ENCODE data around the gene TMEM61.
"Not testable (repeated sequence)": the region's sequence is repeated elsewhere in the genome, so short reads cannot be mapped to it uniquely, and the experiment has no call there.

TMEM61 gene

DNA sequence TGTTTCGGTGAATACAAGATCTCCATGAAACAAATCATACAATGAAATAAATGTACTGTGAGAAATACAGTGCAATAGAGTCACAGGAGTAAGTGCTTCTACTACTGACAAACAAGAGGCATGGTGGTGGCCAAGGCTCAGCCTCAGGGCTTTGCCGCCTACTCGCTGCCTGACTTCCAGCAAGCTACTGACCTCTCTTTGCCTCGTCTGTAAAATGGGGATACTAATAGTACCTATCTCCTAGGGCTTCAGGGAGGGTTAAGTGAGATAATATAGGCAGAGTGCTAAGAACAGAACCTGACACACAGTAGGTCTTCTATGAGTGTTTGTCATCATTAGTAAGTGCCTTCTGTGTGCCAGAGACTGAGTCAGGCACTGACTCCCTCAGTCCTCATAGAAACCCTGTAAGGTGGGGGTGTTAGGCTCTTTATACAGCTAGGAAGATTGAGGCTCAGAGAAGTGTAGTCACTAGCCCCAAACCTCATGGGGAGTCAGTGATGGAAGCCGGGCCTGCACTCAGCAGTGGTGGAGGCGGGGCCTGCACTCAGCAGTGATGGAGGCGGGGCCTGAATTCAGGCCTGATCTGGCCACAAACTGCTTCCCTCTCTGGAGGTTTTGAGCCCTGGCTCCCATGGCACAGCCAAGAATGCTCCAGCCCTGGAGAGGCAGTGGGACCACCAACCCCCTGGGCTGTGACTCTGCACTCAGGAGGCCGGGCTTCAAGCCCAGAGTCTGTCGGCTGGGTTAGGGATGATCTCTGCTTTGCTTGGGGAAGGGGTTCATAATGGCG is 25.1 kb downstream of the TMEM61 start:
- no peak for DNase-seq

DNA sequence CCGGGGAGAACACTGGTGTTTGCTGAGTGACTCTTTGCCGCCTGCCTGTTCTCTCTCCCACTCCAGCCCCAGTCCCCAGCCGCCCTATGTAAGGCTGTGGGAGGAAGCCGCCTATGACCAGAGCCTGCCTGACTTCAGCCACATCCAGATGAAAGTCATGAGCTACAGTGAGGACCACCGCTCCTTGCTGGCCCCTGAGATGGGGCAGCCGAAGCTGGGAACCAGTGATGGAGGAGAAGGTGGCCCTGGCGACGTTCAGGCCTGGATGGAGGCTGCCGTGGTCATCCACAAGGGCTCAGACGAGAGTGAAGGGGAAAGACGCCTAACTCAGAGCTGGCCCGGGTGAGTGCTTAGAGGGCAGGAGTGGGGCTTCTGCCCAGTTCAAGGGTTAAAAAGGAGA is 26.5 kb downstream of the TMEM61 start:
- no peak for DNase-seq

DNA sequence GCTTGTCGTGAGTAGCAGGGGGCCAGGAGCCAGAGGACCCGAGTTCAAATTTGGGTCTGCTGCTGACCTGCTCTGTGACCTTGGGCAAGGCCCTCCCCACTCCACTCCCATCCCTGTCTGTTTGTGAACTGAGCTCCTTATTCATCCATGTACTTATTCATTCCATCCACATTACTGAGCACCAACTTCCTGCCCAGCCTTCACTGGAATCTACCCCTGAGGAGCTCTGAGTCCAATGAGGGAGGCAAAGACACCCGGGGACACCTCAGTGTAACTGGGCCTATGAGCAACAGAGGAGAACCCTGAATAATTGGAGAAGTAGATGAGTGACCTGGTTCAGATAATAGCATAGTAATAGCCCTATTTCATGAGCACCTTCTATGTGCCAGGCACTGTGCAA is 27.2 kb downstream of the TMEM61 start:
- DNase-seq = no peak

DNA sequence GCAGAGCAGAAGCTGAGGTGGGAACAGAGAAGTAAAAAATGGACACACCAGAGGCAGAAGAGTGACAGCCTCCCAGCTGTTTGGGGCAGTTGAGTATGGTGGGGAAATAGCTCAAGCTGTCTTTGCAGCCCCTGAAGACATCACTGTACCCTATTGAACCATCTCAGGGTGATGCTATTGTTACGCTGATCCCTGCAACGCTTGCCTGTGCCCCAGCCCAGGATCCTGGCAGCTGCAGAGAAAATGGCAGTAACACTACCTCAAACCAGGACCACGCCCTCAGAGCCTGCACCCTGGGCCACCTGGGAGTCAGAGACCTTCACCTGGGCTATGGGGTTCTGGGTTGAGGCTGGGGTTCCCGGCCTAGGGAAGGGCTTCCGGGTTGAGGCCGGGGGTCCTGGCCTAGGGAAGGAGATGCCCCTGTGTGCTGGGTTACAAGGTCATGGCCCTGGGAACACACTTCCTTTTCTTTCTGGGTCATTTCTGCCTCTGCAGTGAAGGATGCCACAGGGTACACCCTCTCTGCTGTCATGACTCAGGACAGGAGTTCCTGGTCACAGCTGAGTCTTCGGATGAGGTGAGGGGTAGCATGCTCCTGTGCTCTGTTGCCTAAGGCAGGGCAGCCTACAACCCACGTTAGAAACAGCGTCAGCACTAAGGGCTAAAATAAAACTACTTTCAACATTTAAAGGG is 29.9 kb downstream of the TMEM61 start:
- no peak for DNase-seq

DNA sequence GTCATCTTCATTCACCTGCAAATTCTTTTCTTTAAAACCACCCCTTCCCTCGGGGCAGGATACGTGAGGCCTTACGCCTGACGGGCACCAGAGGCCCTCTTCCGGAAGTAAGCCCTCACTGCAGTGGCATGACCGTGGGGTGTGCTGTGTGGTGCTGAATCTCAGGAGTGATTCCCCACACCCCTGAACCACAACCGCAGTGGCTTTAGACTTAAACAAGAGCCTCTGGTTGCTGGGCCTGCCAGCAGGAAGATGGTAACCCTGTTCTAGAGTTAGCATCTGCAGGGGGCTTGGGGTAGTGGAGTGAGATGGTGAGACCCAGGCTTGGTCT is 30.4 kb downstream of the TMEM61 start:
- DNase-seq = no peak

DNA sequence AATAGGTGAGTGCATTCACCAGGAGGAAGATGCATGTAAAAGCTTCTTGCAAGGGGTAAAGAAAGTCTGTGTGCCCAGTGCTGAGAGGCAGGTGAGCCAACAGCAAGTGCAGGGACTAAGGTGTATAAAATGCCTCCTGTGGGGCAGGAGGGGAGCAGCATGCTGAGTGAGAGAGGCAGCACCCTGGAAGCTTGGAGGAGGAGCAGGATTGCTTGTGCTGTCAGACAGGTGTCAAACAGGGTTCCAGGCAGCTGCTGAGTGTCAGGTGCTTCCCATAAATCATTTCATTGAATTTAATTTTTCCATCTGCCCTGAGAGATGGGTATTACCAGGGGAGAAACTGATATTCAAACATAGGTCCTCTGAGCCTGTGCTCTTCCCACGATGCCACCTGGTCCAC is 32.2 kb downstream of the TMEM61 start:
- no peak for DNase-seq

DNA sequence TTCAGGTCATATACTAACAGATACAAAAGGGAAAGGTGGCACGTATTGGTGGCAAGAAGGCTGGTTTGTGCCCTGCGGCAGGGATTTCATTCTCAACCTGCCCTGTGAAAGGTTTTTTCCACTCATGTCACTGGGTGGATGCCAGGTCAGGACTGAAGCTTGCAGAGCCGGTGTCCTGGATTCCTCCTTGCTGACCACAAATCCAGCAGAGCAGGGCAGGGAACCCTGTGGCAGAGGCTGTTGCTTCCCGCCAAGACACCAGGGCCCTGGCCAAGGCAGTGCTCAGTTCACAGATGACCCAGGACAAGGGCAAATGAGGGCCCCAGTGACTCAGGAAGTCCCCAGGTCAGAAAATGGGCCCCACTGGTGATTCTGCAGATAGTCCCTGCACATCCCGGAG is 34.7 kb downstream of the TMEM61 start:
- DNase-seq = no peak

DNA sequence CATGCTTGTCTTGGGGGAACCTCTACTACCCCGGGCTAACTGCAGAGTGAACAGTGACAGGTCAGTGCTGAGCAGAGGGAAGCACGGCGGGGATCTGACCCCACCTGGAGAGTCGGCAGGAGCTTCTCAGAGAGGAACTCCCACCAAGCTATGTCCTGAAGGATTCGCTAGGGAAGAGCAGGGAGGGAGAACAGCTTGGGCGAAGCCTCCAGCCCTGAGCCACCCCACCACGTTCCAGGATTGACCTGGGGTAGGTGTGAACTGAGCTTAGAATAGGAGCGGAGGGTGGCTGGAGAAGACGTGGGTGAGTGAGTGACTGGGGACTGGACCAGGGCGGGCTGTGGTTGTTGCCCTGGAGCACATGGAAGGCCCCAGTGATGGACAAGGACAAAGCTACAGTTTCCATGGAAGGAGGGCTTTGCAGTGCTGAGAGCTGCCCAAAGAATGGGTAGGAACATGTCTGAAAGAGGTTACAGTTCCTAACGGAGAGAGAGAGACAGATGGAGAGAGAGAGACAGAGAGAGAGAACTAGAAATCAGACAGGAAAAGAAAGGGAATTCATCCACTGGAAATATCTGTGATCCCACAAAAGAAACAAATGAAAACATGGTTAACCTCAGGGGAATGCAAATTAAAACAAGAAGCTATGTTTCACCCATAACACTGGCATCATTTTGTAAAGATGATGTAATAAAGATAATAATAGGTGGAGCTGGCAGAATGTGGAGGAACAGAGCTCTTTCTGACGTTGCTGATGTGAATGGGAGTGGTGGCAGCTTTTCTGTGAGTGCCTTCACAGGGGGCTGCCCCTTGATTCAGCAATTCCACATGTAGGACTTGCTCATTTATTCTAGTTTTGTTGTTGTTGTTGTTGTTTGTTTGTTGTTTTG is 35.5 kb downstream of the TMEM61 start:
- no peak for DNase-seq

DNA sequence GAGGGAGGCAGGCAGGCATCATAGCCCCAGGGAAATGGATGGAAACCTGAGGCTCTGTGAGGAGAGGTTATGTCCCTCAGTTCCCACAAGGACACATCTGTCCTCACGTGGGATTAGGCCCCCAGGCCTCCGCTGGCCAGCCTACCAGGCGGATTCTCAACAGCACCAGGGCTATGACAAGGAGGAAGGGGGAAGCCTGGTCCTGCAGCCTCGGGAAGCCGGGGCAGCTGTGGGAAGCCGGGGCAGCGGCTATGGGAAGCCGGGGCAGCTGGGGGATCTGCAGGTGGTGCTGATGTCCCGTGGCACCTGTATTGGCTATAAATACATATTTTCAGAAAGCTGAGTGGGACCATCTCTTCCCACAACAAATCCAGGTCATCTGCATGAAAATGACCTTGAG is 38.0 kb downstream of the TMEM61 start:
- no peak for DNase-seq

DNA sequence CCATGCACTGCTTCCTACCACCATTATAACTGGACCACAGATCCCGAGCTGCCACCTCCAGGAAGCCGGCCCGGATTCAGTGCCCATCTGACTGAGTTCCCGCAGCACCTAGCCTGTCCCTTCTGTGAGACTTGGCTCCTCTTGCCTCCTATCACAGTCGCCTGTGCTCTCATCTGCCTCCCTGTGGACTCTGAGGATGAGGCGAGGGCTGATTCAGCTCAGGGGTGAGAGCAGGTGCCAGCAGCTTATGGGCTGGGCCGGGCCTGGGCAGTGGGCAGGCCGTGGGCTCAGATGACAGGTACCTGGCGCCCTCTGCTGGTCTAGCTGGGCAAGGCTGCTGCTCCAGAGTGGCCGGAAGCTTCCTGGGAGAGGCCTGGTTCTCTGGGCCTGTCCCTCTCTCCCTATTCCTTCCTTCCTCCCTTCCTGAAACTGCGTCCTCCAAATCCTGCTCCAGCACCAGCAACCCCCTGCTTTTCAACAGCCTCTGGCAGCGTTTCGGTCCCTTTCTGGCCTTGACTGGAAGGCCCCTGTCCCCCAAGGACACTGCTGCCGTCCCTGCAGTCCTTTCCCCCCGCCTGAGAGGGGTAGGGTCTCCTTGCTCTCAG is 41.6 kb downstream of the TMEM61 start:
- peak; percentile 63 for DNase-seq

DNA sequence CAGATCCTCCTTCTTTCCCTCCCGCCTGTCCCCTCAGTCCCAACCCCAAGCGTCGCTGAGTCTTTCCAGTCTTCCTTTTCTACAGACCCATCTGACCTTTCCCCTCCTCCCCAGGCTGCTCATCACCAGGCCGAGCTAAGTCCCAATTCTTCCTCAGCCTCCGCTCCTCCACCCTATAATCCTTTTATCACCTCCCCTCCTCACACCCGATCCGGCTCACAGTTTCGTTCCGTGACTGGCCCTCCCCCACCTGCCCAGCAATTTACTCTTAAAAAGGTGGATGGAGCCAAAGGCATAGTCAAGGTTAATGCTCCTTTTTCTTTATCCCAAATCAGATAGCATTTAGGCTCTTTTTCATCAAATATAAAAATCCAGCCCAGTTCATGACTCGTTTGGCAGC is 43.7 kb downstream of the TMEM61 start:
- not testable (repeated sequence) for DNase-seq

DNA sequence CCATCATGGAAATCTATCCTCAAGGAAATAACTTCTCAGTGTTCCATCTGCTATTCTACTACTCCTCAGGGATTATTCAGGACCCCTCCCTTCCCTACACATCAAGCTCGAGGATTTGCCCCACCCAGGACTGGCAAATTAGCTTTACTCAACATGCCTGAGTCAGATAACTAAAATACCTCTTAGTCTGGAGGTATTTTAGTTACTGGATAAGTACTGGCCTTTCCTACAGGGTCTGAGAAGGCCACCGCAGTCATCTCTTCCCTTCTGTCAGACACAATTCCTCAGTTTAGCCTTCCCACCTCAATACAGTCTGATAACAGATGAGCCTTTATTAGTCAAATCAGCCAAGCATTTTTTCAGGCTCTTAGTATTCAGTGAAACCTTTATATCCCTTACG is 46.3 kb downstream of the TMEM61 start:
- DNase-seq = not testable (repeated sequence)

DNA sequence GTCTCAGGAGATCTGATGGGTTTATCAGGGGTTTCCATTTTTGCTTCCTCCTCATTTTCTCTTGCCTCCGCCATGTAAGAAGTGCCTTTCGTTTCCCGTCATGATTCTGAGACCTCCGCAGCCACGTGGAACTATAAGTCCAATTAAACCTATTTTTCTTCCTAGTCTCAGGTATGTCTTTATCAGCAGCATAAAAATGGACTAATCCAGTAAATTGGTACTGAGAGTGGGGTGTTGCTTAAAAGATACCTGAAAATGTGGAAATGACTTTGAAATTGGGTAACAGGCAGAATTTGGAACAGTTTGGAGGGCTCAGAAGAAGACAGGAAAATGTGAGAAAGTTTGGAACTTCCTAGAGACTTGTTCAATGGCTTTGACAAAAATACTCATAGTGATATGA is 50.7 kb downstream of the TMEM61 start:
- DNase-seq = not testable (repeated sequence)

DNA sequence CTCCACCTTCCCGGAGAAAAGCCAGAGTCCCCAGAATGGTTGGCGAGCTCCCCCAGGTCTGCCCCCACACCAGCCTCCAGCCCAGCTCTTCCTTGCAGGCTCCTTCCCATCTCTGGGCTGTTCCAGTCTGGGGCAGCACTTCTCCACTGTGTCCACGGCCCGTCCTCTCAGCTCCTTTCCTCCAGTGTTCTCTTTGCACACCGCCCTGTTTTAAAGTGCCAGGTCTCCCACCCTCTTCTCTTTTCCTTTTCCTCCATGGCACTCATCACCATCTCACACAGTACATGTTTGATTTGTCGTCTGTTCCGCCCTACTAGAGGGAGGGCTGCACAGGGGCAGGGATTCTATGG is 52.8 kb downstream of the TMEM61 start:
- no peak for DNase-seq

DNA sequence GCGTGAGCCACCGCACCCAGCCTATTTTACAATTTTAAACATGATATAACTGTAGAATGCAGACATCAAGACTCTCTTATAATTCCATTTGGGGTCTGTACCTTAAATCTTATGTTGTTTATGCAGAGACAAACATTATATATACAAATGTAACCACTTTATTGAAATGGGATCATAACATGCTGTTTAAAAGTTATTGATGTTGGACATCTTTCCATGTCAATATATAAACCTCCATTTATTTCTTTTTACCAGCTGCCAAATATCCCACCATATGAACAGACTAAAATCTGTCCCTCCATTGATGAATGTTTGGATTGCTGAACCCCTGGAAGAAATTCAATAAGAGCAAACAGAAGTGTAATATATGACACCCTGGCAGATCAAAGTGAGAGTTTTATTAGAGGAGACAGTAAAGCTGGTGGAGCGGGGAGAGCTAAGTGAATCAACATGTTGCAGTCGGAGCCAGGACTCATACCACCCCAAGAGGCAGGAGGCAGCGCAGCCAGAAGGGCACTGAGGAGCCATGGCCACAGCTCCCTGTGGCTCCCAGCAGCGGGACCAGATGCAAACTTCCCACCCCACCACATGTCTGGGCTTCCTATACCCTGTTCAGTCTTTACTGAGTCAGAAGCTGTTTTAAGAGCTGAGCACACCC is 54.2 kb downstream of the TMEM61 start:
- no peak for DNase-seq

DNA sequence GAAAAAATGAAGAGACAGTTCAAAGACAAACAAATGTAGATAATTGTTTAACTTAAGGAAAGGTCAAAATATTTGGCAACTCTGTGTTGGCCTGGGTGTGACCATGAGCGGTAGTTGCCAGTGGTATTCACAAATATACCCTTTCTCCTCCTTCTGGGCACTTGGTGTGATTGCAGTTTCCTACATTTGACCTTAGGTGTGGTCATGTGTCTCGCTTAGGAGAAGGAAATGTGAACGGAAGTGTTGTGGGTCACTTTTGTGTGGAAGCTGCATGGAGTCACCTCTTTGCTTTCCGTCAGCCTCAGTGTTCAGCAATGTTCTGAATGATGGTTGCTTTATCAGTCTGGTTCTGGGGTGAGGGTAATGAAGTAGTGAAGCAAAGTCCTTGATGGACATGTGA is 55.5 kb downstream of the TMEM61 start:
- DNase-seq = no peak

DNA sequence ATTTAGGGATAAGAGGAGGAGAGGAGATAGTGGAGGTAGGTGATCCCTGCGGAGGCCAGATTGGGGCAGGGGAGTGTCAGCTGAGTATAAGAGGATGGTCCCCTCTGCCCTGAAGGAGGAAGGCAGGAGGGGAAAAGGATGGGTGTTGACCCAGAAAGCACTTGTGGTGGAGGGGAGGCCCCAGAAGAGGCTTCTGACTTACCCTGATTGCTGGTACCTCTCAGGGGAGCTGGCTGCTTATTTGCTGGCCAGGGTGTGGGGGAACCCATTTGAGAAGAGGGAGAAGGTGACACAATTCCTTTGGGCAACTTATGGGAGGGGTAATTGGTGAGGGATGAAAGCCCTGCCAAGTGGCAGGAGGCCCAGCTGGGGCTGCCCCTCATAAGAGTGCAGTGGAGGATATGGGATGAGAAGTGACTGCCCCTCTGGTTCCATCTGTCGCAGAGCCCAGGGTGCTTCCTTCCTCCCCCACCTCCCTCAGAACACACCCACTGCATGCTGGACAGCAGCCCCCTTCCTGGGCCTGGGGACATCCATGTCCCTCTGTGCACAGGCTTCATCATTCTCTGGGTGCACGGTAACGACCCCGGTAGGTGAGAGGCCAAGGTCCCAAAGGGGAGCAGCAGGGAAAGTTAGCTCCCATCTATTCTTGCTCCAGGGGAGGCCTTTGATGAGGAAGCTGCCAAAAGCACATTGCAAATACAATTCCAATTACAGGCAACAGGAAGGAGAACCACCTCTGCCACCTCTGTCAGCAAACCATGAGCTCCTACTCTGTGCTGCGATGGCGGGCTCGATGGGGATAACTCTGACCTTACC is 57.5 kb downstream of the TMEM61 start:
- no peak for DNase-seq

DNA sequence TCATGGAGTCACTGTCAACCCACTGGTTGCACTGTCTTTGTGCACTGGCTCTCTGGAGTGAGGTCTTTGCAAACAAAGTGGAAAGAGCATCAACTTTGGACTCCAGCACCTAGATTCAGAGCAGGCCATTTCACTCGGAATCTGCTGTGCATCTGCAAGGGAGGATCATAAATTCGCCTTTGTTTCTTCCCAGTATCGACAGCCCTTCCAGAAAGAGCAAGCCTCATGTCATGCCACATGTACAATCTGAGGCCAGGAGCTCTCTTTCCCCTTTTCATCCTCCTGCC is 58.1 kb downstream of the TMEM61 start:
- DNase-seq = no peak

DNA sequence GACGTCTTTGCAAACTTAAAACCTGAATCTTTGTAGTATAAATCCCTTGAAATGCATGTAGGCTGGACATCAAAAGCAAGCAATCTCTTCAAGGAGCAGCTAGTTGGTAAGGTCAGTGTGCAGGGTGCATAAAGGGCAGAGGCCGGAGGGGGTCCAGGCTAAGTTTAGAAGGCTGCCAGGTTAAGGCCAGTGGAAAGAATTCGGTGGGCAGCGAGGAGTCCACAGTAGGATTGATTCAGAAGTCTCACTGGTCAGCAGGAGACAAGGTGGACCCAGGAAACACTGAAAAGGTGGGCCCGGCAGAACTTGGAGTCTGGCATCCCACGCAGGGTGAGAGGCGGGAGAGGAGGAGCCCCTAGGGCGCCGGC is 58.5 kb downstream of the TMEM61 start:
- no peak for DNase-seq

DNA sequence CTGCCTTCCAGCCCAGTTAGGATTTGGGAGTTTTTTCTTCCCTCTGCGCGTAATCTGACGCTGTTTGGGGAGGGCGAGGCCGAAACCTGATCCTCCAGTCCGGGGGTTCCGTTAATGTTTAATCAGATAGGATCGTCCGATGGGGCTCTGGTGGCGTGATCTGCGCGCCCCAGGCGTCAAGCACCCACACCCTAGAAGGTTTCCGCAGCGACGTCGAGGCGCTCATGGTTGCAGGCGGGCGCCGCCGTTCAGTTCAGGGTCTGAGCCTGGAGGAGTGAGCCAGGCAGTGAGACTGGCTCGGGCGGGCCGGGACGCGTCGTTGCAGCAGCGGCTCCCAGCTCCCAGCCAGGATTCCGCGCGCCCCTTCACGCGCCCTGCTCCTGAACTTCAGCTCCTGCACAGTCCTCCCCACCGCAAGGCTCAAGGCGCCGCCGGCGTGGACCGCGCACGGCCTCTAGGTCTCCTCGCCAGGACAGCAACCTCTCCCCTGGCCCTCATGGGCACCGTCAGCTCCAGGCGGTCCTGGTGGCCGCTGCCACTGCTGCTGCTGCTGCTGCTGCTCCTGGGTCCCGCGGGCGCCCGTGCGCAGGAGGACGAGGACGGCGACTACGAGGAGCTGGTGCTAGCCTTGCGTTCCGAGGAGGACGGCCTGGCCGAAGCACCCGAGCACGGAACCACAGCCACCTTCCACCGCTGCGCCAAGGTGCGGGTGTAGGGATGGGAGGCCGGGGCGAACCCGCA is 59.1 kb downstream of the TMEM61 start, which contains the start of gene PCSK9:
PCSK9 (plus strand) TSS at position 207 of the 741 bp plus-strand sequence; CDS start at position 497, 290 bp downstream.
- no peak for DNase-seq

All from CD4-positive, alpha-beta T cell treated with Interleukin-6 for 4 hours (primary cell).